NOMO-1 treated with dmso at 0.1 percent for 144 hours (cell line): ENCODE measurements around the gene AUTS2.

Experiments
- DNase-seq: peaks from one replicate; lab custom pipeline; 2025; ENCODE audit not compliant: unreplicated experiment; lab: John Stamatoyannopoulos, UW

Gene AUTS2

GRCh38 chr7:70097645-70098044 is 499.4 kb downstream of the AUTS2 start:
- no peak for DNase-seq

GRCh38 chr7:70098133-70098561 is 499.9 kb downstream of the AUTS2 start:
- no peak for DNase-seq

GRCh38 chr7:70098905-70099672 is 500.8 kb downstream of the AUTS2 start:
- DNase-seq: no peak

- no peak for DNase-seq
Observed at GRCh38 chr7:70104243-70104642, 506.0 kb downstream of the AUTS2 start.

GRCh38 chr7:70113078-70113477 is 514.8 kb downstream of the AUTS2 start:
- no peak for DNase-seq

- DNase-seq: no peak
Observed at GRCh38 chr7:70113536-70113935, 515.3 kb downstream of the AUTS2 start.

- DNase-seq: no peak
Observed at GRCh38 chr7:70114806-70115205, 516.5 kb downstream of the AUTS2 start.

- DNase-seq: no peak
Observed at GRCh38 chr7:70116244-70116643, 518.0 kb downstream of the AUTS2 start.

GRCh38 chr7:70116867-70117266 is 518.6 kb downstream of the AUTS2 start:
- DNase-seq: no peak

GRCh38 chr7:70120851-70121250 is 522.6 kb downstream of the AUTS2 start:
- no peak for DNase-seq

- no peak for DNase-seq
Observed at GRCh38 chr7:70131817-70132216, 533.5 kb downstream of the AUTS2 start.

GRCh38 chr7:70132226-70132851 is 534.1 kb downstream of the AUTS2 start:
- no peak for DNase-seq

GRCh38 chr7:70132852-70133690 is 534.8 kb downstream of the AUTS2 start:
- no peak for DNase-seq

- no peak for DNase-seq
Observed at GRCh38 chr7:70134029-70134770, 535.9 kb downstream of the AUTS2 start.

GRCh38 chr7:70135656-70136055 is 537.4 kb downstream of the AUTS2 start:
- DNase-seq: no peak

GRCh38 chr7:70137126-70137525 is 538.9 kb downstream of the AUTS2 start:
- no peak for DNase-seq

GRCh38 chr7:70142247-70142932 is 544.1 kb downstream of the AUTS2 start:
- DNase-seq: no peak

- DNase-seq: no peak
Observed at GRCh38 chr7:70143075-70144044, 545.1 kb downstream of the AUTS2 start.

GRCh38 chr7:70148997-70149396 is 550.7 kb downstream of the AUTS2 start:
- DNase-seq: no peak
